IMR-90 (cell line): ENCODE data around the gene HNRNPR. TPM values are rescaled to one million over a fixed set of nuclear protein-coding genes. Genes with fewer than 3 reads are reported as not detected.

ENCODE experiments used
- ATAC-seq: fragments of 200-7000 bp; cut with Tn5 transposase; 2 replicates; pipeline ENCODE4 v1.9.1; 2020; ENCODE audit warnings: low read depth, mild to moderate bottlenecking, moderate library complexity
- BruUV-seq: library from RNA; stranded (reverse); fragments of 400-500 nt; replicated peaks from 2 replicates; lab custom pipeline; 2021; lab: Mats Ljungman, UMichigan
- CTCF ChIA-PET: fragments of 300-600 bp; formaldehyde crosslinking; extraction: SDS; loops from one replicate; lab custom pipeline; 2021; ENCODE audit warnings: antibody characterized with exemption; lab: Yijun Ruan, JAX
- POLR2A ChIA-PET: fragments of 300-600 bp; sonication (Branson Sonifier 250); formaldehyde crosslinking; loops from one replicate; lab custom pipeline; 2022; ENCODE audit warnings: antibody characterized with exemption; ENCODE audit not compliant: unreplicated experiment; lab: Charles Lee
- DNase-seq: peaks from one replicate; pipeline ENCODE4 v3.0.0; 2013
- H2AFZ ChIP-seq: replicated peaks from 2 replicates; pipeline ENCODE3; 2013; ENCODE audit warnings: low read length, mild to moderate bottlenecking; ENCODE audit not compliant: poor library complexity
- H2AK5ac ChIP-seq: 2 replicates; pipeline ENCODE4 v1.6.1; 2013; ENCODE audit warnings: low read depth, low read length, inconsistent platforms
- H2AK9ac ChIP-seq: replicated peaks from 2 replicates; pipeline ENCODE3; 2013; ENCODE audit warnings: mild to moderate bottlenecking, low read depth, low read length, moderate library complexity; ENCODE audit not compliant: poor library complexity
- H2BK120ac ChIP-seq: 2 replicates; pipeline ENCODE4 v1.6.1; 2013; ENCODE audit warnings: low read depth, low read length, inconsistent platforms
- H2BK15ac ChIP-seq: 3 replicates; pipeline ENCODE4 v1.6.1; 2013; ENCODE audit warnings: low read depth, low read length, inconsistent platforms
- H2BK20ac ChIP-seq: 2 replicates; pipeline ENCODE4 v1.6.1; 2013; ENCODE audit warnings: low read depth, mild to moderate bottlenecking, inconsistent platforms, low read length, moderate library complexity
- H2BK5ac ChIP-seq: 2 replicates; pipeline ENCODE4 v1.6.1; 2013; ENCODE audit warnings: mild to moderate bottlenecking, low read depth, low read length, inconsistent platforms; ENCODE audit not compliant: poor library complexity, severe bottlenecking
- H3K14ac ChIP-seq: replicated peaks from 2 replicates; pipeline ENCODE4 v1.6.1; 2013; ENCODE audit warnings: low read depth, low read length, inconsistent platforms
- H3K18ac ChIP-seq: 2 replicates; pipeline ENCODE4 v1.6.1; 2013; ENCODE audit warnings: low read depth, low read length, control low read depth
- H3K23ac ChIP-seq: 2 replicates; pipeline ENCODE4 v1.6.1; 2013; ENCODE audit warnings: low read depth, low read length, inconsistent platforms
- H3K27ac ChIP-seq: 2 replicates; pipeline ENCODE4 v1.5.1; 2013; ENCODE audit warnings: mild to moderate bottlenecking, control low read depth, low read length; ENCODE audit not compliant: insufficient read depth
- H3K27me3 ChIP-seq: 2 replicates; pipeline ENCODE4 v1.6.1; 2013; ENCODE audit warnings: low read length; ENCODE audit not compliant: control insufficient read depth, insufficient read depth
- H3K36me3 ChIP-seq: 2 replicates; pipeline ENCODE4 v1.6.1; 2013; ENCODE audit warnings: low read length, mixed read lengths; ENCODE audit not compliant: control insufficient read depth, insufficient read depth
- H3K4ac ChIP-seq: 2 replicates; pipeline ENCODE4 v1.6.1; 2013; ENCODE audit warnings: low read depth, low read length, inconsistent platforms
- H3K4me1 ChIP-seq: 2 replicates; pipeline ENCODE4 v1.6.1; 2013; ENCODE audit warnings: low read length, mixed read lengths; ENCODE audit not compliant: control insufficient read depth, insufficient read depth
- H3K4me2 ChIP-seq: 2 replicates; pipeline ENCODE4 v1.6.1; 2013; ENCODE audit warnings: low read depth, mild to moderate bottlenecking, control low read depth, low read length, moderate library complexity
- H3K4me3 ChIP-seq: 2 replicates; pipeline ENCODE4 v1.5.1; 2013; ENCODE audit warnings: low read depth, mild to moderate bottlenecking, control low read depth, low read length, moderate library complexity; ENCODE audit not compliant: insufficient read depth
- H3K56ac ChIP-seq: 2 replicates; pipeline ENCODE4 v1.6.1; 2013; ENCODE audit warnings: low read length, inconsistent platforms; ENCODE audit not compliant: insufficient read depth; ENCODE audit errors: extremely low read depth
- H3K79me1 ChIP-seq, 2 experiments: 2 replicates each; pipeline ENCODE4 v1.6.1; 2013; ENCODE audit warnings: low read length in 2 of 2, inconsistent platforms in 1 of 2, low read depth in 1 of 2
- H3K9ac ChIP-seq: 2 replicates; pipeline ENCODE4 v1.6.1; 2013; ENCODE audit warnings: low read depth, low read length, control low read depth
- H3K9me1 ChIP-seq: 2 replicates; pipeline ENCODE4 v1.6.1; 2013; ENCODE audit warnings: low read length, inconsistent platforms; ENCODE audit not compliant: insufficient read depth
- H3K9me3 ChIP-seq: 2 replicates; pipeline ENCODE4 v1.6.1; 2013; ENCODE audit warnings: low read length; ENCODE audit not compliant: control insufficient read depth, insufficient read depth
- H4K20me1 ChIP-seq: 2 replicates; pipeline ENCODE4 v1.6.1; 2013; ENCODE audit warnings: low read length, inconsistent platforms; ENCODE audit not compliant: insufficient read depth
- H4K5ac ChIP-seq: 2 replicates; pipeline ENCODE4 v1.6.1; 2013; ENCODE audit warnings: mild to moderate bottlenecking, low read depth, low read length, control low read depth
- H4K8ac ChIP-seq, 2 experiments: 2 replicates each; pipeline ENCODE4 v1.6.1; 2013; ENCODE audit warnings: low read depth in 2 of 2, low read length in 2 of 2, control low read depth in 1 of 2, inconsistent platforms in 1 of 2
- H4K91ac ChIP-seq: 2 replicates; pipeline ENCODE4 v1.6.1; 2013; ENCODE audit warnings: low read depth, low read length, inconsistent platforms; ENCODE audit not compliant: insufficient read depth
- CEBPB ChIP-seq: IDR thresholded peaks from 2 replicates; pipeline ENCODE4 v1.6.1; 2012; ENCODE audit warnings: low read depth, low read length, improper control_type of control experiment
- SMC3 ChIP-seq: fragments of 150-350 bp; IDR thresholded peaks from 2 replicates; pipeline ENCODE4 v1.6.1; 2016; ENCODE audit warnings: low read depth, mild to moderate bottlenecking, antibody characterized with exemption, low read length, moderate library complexity
- WGBS, 2 experiments: methylation state at CpG; one replicate each; pipeline versions ENCODE4 v1.1.5 to v1.1.7; 2013; ENCODE audit warnings: missing lambda C conversion rate in 2 of 2; ENCODE audit not compliant: insufficient read length in 1 of 2; ENCODE audit errors: extremely low coverage in 2 of 2; 5-methylcytosine and 5-hydroxymethylcytosine counted together
- dilution Hi-C: fragments of 300-500 bp; cut with HindIII; formaldehyde crosslinking; loops from one replicate; pipeline ENCODE4 v1.14.3; 2018; ENCODE audit warnings: low sequenced_read_pairs; ENCODE audit not compliant: unreplicated experiment
- in situ Hi-C: fragments of 300-500 bp; cut with MboI; formaldehyde crosslinking; loops from 3 replicates; pipeline ENCODE4 v1.14.3; 2019; ENCODE audit warnings: low sequenced_read_pairs, inconsistent platforms, mixed read lengths
- intact Hi-C: fragments of 100-400 bp; cut with micrococcal nuclease; formaldehyde crosslinking; loops from 2 replicates; pipeline ENCODE4 v1.10.0; 2022
- polyA plus RNA-seq, 3 experiments: library from polyadenylated mRNA; depleted of rRNA; stranded (reverse); fragments of >200 nt; gene quantifications; 2 replicates each; pipeline ENCODE4 v1.2.3, GENCODE V29; 2012; ENCODE audit warnings: low replicate concordance in 1 of 3
- total RNA-seq: library from RNA; depleted of rRNA; stranded (reverse); fragments of >200 nt; gene quantifications from 2 replicates; pipeline ENCODE4 v1.2.3, GENCODE V29; 2012

The HNRNPR gene
- total and polyA plus RNA-seq, 2 of the 4 experiments (the other 2 are of a cell fraction) = 99.7 to 111 TPM

DNA sequence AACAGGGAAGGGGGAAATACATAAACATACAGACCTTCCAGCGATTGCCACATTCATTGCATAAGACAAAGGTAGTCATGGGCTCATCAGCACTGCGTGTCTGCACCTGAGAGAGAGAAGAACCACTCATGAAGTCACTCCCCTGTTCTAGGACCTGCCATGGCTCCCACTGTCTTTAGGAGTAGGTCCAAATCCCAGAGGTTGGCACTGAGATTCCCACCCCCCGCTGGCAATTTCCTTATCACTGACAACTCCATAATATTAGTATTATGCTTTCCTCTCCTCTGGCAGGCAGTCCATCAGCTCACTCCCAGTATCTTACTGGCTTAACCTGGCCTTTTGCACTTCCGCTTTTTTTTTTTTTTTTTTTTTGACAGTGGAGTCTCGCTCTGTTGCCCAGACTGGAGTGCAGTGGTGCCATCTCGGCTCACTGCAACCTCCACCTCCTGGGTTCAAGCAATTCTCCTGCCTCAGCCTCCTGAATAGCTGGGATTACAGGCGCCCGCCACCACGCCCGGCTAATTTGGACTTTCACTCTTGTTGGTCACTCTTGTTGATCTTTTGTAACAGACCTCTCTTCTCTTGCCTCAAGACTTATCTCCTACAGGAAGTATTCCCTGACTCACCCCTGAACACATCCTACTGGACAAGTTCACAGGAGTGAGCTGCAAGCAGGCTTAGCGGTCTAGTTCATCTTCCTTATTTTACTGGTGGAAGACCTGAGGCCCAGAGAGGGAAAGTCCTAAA, 40.4 kb upstream of the HNRNPR start:
- H2BK15ac ChIP-seq = no peak overlapping the region
- WGBS, 2 experiments = 93% methylated on average over 3 of the region's 11 CpGs; no CpG with 5 or more reads in 1 of the 2 experiments
- H3K4ac ChIP-seq = peak overlapping the region; percentile 33; the same call in 1 of the 2 replicates
- H3K23ac ChIP-seq = no peak overlapping the region
- TF ChIP-seq SMC3 (no peak), CEBPB (0 out of 2 replicates have a peak, but pooled peaks have one; percentile 19)
- H3K9me1 ChIP-seq = peaks cover 17% of the 10 kb centered on the region
- dilution Hi-C loops = no loop called here
- peak overlapping the region; percentile 48; the same call in 1 of the 2 replicates for H2BK20ac ChIP-seq
- in situ Hi-C loops = no loop called here
- peaks cover 6% of the 10 kb centered on the region for H3K4me1 ChIP-seq
- H3K9me3 ChIP-seq = 0 out of 2 replicates have a peak, but pooled peaks cover 4% of the 10 kb centered on the region
- H3K9ac ChIP-seq = peak overlapping the region; percentile 4; the same call in 1 of the 2 replicates
- no peak overlapping the region; the same call in 1 of the 2 replicates for H4K5ac ChIP-seq
- H4K20me1 ChIP-seq = no peaks in the 10 kb centered on the region
- BruUV-seq = no TSS peak
- no peak overlapping the region for H3K4me3 ChIP-seq
- H3K36me3 ChIP-seq = peaks cover 2% of the 10 kb centered on the region; the same call in 1 of the 2 replicates
- peak overlapping the region; percentile 85 for H2AFZ ChIP-seq
- H3K27me3 ChIP-seq = no peaks in the 10 kb centered on the region
- H2BK5ac ChIP-seq = peak overlapping the region; percentile 63
- peak overlapping the region; percentile 51 for H3K14ac ChIP-seq
- peak overlapping the region; percentile 35 for H2AK5ac ChIP-seq
- POLR2A ChIA-PET = interaction anchor here (1.1 kb wide), 1 partner anchor 40 kb away, joined by 3 read pairs; the partner anchor contains the start of gene HNRNPR
- H3K4me2 ChIP-seq = no peak overlapping the region
- no peak overlapping the region for H4K91ac ChIP-seq
- DNase-seq = peak; percentile 88
- no peaks in the 10 kb centered on the region for H3K79me1 ChIP-seq
- intact Hi-C loops = no loop called here
- ATAC-seq = peak; percentile 92
- H2AK9ac ChIP-seq = peak overlapping the region; percentile 73
- no peak overlapping the region for H3K56ac ChIP-seq
- CTCF ChIA-PET = interaction anchor here (0.6 kb wide), 1 partner anchor 225 kb away, joined by 3 read pairs; no protein-coding TSS in a partner anchor
- no peak overlapping the region for H3K18ac ChIP-seq
- H2BK120ac ChIP-seq = peak overlapping the region; percentile 25; the same call in 1 of the 2 replicates
- H3K27ac ChIP-seq = no peak overlapping the region
- H4K8ac ChIP-seq = peak overlapping the region in 1 of 2 experiments; percentile 42; a peak in 1 of 4 replicates
